Mesenchymal stem cell (in vitro differentiated cells and primary cell): ENCODE results near the gene RAPGEF6.

Experiments
- DNase-seq: peaks from one replicate; pipeline ENCODE4 v3.0.0-alpha.2; 2013
- H2AFZ ChIP-seq: one replicate; pipeline ENCODE4 v1.6.1; 2013; ENCODE audit warnings: low read depth, mild to moderate bottlenecking, control low read depth, inconsistent platforms, low read length, moderate library complexity
- H2AK5ac ChIP-seq: 2 replicates; pipeline ENCODE4 v1.6.1; 2013; ENCODE audit warnings: low read length, moderate library complexity, mild to moderate bottlenecking, inconsistent platforms; ENCODE audit not compliant: severe bottlenecking
- H2BK120ac ChIP-seq: one replicate; pipeline ENCODE4 v1.6.1; 2013; ENCODE audit warnings: low read depth, mild to moderate bottlenecking, inconsistent platforms, low read length, moderate library complexity
- H2BK12ac ChIP-seq, 2 experiments: one replicate each; pipeline ENCODE4 v1.6.1; 2013; ENCODE audit warnings: inconsistent platforms in 2 of 2, low read length in 2 of 2, mild to moderate bottlenecking in 2 of 2, moderate library complexity in 2 of 2, control low read depth in 1 of 2
- H2BK15ac ChIP-seq: one replicate; pipeline ENCODE4 v1.6.1; 2013; ENCODE audit warnings: mild to moderate bottlenecking, low read depth, inconsistent platforms; ENCODE audit not compliant: poor library complexity, severe bottlenecking
- H2BK5ac ChIP-seq: 2 replicates; pipeline ENCODE4 v1.6.1; 2013; ENCODE audit warnings: low read depth, mild to moderate bottlenecking, low read length, control low read depth, inconsistent platforms; ENCODE audit not compliant: poor library complexity, severe bottlenecking
- H3K14ac ChIP-seq, 2 experiments: one replicate each; pipeline ENCODE4 v1.6.1; 2013; ENCODE audit warnings: inconsistent platforms in 2 of 2, low read length in 2 of 2, control low read depth in 1 of 2, mild to moderate bottlenecking in 1 of 2, moderate library complexity in 1 of 2
- H3K18ac ChIP-seq, 2 experiments: one replicate each; pipeline ENCODE4 v1.6.1; 2013; ENCODE audit warnings: inconsistent platforms in 2 of 2, low read length in 2 of 2, control low read depth in 1 of 2, low read depth in 1 of 2, mild to moderate bottlenecking in 1 of 2
- H3K23ac ChIP-seq, 2 experiments: one replicate each; pipeline ENCODE4 v1.6.1; 2013; ENCODE audit warnings: inconsistent platforms in 2 of 2, low read length in 2 of 2, mild to moderate bottlenecking in 2 of 2, moderate library complexity in 2 of 2, control low read depth in 1 of 2
- H3K27ac ChIP-seq: 2 replicates; pipeline ENCODE4 v1.5.1; 2013; ENCODE audit warnings: mild to moderate bottlenecking, moderate library complexity, low read length, control low read depth, inconsistent platforms; ENCODE audit not compliant: poor library complexity, severe bottlenecking
- H3K27me3 ChIP-seq, 2 experiments: 2 replicates each; pipeline versions ENCODE4 v1.6.1 to v1.7.0; 2013; ENCODE audit warnings: low read length in 2 of 2, mild to moderate bottlenecking in 2 of 2, moderate library complexity in 2 of 2, control low read depth in 1 of 2, inconsistent platforms in 1 of 2; ENCODE audit not compliant: control insufficient read depth in 1 of 2, insufficient read depth in 1 of 2
- H3K36me3 ChIP-seq, 2 experiments: 2 replicates each; pipeline versions ENCODE4 v1.6.1 to v1.7.0; 2013; ENCODE audit warnings: low read length in 2 of 2, control low read depth in 1 of 2, inconsistent platforms in 1 of 2, low read depth in 1 of 2, mild to moderate bottlenecking in 1 of 2; ENCODE audit not compliant: insufficient read depth in 2 of 2, control insufficient read depth in 1 of 2
- H3K4ac ChIP-seq, 2 experiments: one replicate each; pipeline ENCODE4 v1.6.1; 2013; ENCODE audit warnings: inconsistent platforms in 2 of 2, low read length in 2 of 2, mild to moderate bottlenecking in 2 of 2, moderate library complexity in 2 of 2, control low read depth in 1 of 2, low read depth in 1 of 2
- H3K4me1 ChIP-seq: 2 replicates; pipeline ENCODE4 v1.6.1; 2013; ENCODE audit warnings: low read depth, low read length, control low read depth; ENCODE audit not compliant: control insufficient read depth, insufficient read depth
- H3K4me2 ChIP-seq: 2 replicates; pipeline ENCODE4 v1.6.1; 2013; ENCODE audit warnings: low read length, mild to moderate bottlenecking, inconsistent platforms; ENCODE audit not compliant: poor library complexity, severe bottlenecking
- H3K4me3 ChIP-seq, 2 experiments: 2 replicates each; pipeline versions ENCODE4 v1.5.1 to v1.7.0; 2013; ENCODE audit warnings: low read length in 2 of 2, mild to moderate bottlenecking in 2 of 2, control low read depth in 1 of 2, low read depth in 1 of 2; ENCODE audit not compliant: insufficient read depth in 1 of 2
- H3K79me1 ChIP-seq: replicated peaks from 2 replicates; pipeline ENCODE4 v1.6.1; 2013; ENCODE audit warnings: mild to moderate bottlenecking, control low read depth, low read length, inconsistent platforms; ENCODE audit not compliant: poor library complexity, severe bottlenecking
- H3K9ac ChIP-seq: 2 replicates; pipeline ENCODE4 v1.7.0; 2013; ENCODE audit warnings: mild to moderate bottlenecking, low read length, moderate library complexity
- H3K9me3 ChIP-seq: 2 replicates; pipeline ENCODE4 v1.7.0; 2013; ENCODE audit warnings: mild to moderate bottlenecking, low read length; ENCODE audit not compliant: control insufficient read depth
- H4K8ac ChIP-seq: one replicate; pipeline ENCODE4 v1.6.1; 2013; ENCODE audit warnings: inconsistent platforms, mild to moderate bottlenecking, low read length, moderate library complexity
- H4K91ac ChIP-seq: one replicate; pipeline ENCODE4 v1.6.1; 2013; ENCODE audit warnings: mild to moderate bottlenecking, low read length, inconsistent platforms
- WGBS: methylation state at CpG from one replicate; pipeline ENCODE4 v1.1.7; 2013; ENCODE audit warnings: mixed read lengths; 5-methylcytosine and 5-hydroxymethylcytosine counted together

Gene RAPGEF6

GRCh38 chr5:131523500-131524185 is 111.4 kb downstream of the RAPGEF6 start:
- Histone ChIP-seq H2BK15ac (no peak overlapping the region), H3K9ac (no peak overlapping the region), H4K8ac (no peak overlapping the region), H2BK5ac (no peak overlapping the region), H3K4me1 (no peaks in the 10 kb centered on the region), H3K79me1 (peaks cover 10% of the 10 kb centered on the region), H2BK120ac (no peak overlapping the region), H2BK12ac (no peak overlapping the region), H3K23ac (no peak overlapping the region), H3K27ac (no peak overlapping the region), H3K9me3 (no peaks in the 10 kb centered on the region), H3K36me3 (peaks cover 0 to 13% of the 10 kb centered on the region in 2 experiments), H3K4ac (no peak overlapping the region), H2AK5ac (no peak overlapping the region), H4K91ac (no peak overlapping the region), H3K4me2 (no peak overlapping the region), H3K14ac (no peak overlapping the region), H3K4me3 (no peak overlapping the region), H3K18ac (no peak overlapping the region), H3K27me3 (no peaks in the 10 kb centered on the region), H2AFZ (no peak overlapping the region)
- DNase-seq, result no peak

GRCh38 chr5:131521252-131521651 is 113.8 kb downstream of the RAPGEF6 start:
- Histone ChIP-seq H2BK5ac (no peak overlapping the region), H3K79me1 (peaks cover 10% of the 10 kb centered on the region), H4K8ac (no peak overlapping the region), H3K27me3 (no peaks in the 10 kb centered on the region), H2AK5ac (no peak overlapping the region), H4K91ac (no peak overlapping the region), H3K9me3 (no peaks in the 10 kb centered on the region), H3K36me3 (peaks cover 0 to 13% of the 10 kb centered on the region in 2 experiments), H3K18ac (no peak overlapping the region), H3K27ac (no peak overlapping the region), H2BK15ac (no peak overlapping the region), H3K9ac (no peak overlapping the region), H2AFZ (no peak overlapping the region), H3K14ac (no peak overlapping the region), H2BK120ac (no peak overlapping the region), H3K4me1 (no peaks in the 10 kb centered on the region), H3K23ac (no peak overlapping the region), H3K4me2 (no peak overlapping the region), H3K4me3 (no peak overlapping the region), H2BK12ac (no peak overlapping the region), H3K4ac (no peak overlapping the region)
- DNase-seq, result no peak
- 89% methylated on average over 4 of the region's 4 CpGs for WGBS

DNA sequence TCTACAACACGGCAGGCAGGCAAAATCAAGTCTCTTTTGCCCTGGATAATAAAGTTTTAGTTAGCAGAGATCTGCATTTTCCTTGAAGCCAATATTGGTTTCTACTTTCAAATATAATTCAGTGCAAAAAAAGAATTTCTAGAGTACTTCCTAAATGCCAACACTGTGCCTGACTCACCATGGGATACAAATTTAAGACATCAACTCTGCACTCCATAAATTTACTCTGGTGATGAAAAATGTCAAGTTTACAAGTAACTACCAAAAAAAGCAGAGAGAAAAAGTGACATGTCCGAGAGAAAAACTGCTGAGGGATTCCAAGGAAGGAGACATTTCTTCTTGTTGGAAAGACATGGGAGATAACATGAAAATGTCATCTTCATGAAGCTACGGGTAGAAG is 119.7 kb downstream of the RAPGEF6 start:
- Histone ChIP-seq H3K4me1 (no peaks in the 10 kb centered on the region), H3K27ac (no peak overlapping the region), H3K4me3 (no peak overlapping the region), H3K79me1 (peaks cover 10% of the 10 kb centered on the region), H3K9me3 (no peaks in the 10 kb centered on the region), H3K23ac (no peak overlapping the region), H3K4ac (no peak overlapping the region), H2BK15ac (no peak overlapping the region), H3K4me2 (no peak overlapping the region), H3K14ac (no peak overlapping the region), H4K8ac (no peak overlapping the region), H2AK5ac (no peak overlapping the region), H3K36me3 (peaks cover 3 to 17% of the 10 kb centered on the region in 2 experiments), H3K9ac (no peak overlapping the region), H3K27me3 (no peaks in the 10 kb centered on the region), H2BK120ac (no peak overlapping the region), H3K18ac (no peak overlapping the region), H2BK12ac (no peak overlapping the region), H2AFZ (no peak overlapping the region), H2BK5ac (no peak overlapping the region), H4K91ac (no peak overlapping the region)
- no peak for DNase-seq
- WGBS, result 58% methylated on average over 2 of the region's 3 CpGs

- Histone ChIP-seq H3K36me3 (peaks cover 3 to 20% of the 10 kb centered on the region in 2 experiments), H2BK120ac (no peak overlapping the region), H4K8ac (no peak overlapping the region), H3K9me3 (no peaks in the 10 kb centered on the region), H3K18ac (no peak overlapping the region), H2AFZ (no peak overlapping the region), H3K4me3 (no peak overlapping the region), H3K9ac (no peak overlapping the region), H3K23ac (no peak overlapping the region), H3K4me1 (no peaks in the 10 kb centered on the region), H3K4ac (no peak overlapping the region), H2BK12ac (no peak overlapping the region), H2BK5ac (no peak overlapping the region), H2BK15ac (no peak overlapping the region), H3K27me3 (no peaks in the 10 kb centered on the region), H2AK5ac (no peak overlapping the region), H3K79me1 (peaks cover 12% of the 10 kb centered on the region), H4K91ac (no peak overlapping the region), H3K4me2 (no peak overlapping the region), H3K14ac (no peak overlapping the region), H3K27ac (no peak overlapping the region)
- DNase-seq, result no peak
- WGBS, result no CpG with 5 or more reads among the region's 6 CpGs
Observed at GRCh38 chr5:131514316-131515283, 120.4 kb downstream of the RAPGEF6 start.
